Lower leg skin (tissue), 3 donors: Measurements from ENCODE around the gene ABL1.

Source experiments
- CTCF ChIP-seq, 3 donors: fragments of 450-650 bp; IDR thresholded peaks; one replicate each; pipeline ENCODE4 v1.5.1; 2016; ENCODE audit warnings: antibody characterized with exemption in 3 of 3, mild to moderate bottlenecking in 3 of 3, moderate library complexity in 2 of 3
- POLR2A ChIP-seq, 2 donors: fragments of 450-650 bp; IDR thresholded peaks; one replicate each; pipeline ENCODE4 v1.6.1; 2016 to 2017; ENCODE audit warnings: antibody characterized with exemption in 2 of 2, mild to moderate bottlenecking in 1 of 2, moderate library complexity in 1 of 2

- TF ChIP-seq POLR2A (IDR thresholded peaks at IDR 0.05) (no peak), CTCF (IDR thresholded peaks at IDR 0.05) (no peak)
These were observed 43.2 kb downstream of the ABL1 start for GRCh38 chr9:130878295-130878694.
